GM04503 (cell line): Measurements from ENCODE around the gene DRGX.

Experiments used
- DNase-seq: peaks from one replicate; pipeline ENCODE4 v3.0.0-alpha.2; 2012; ENCODE audit warnings: low read depth

The DRGX gene

DNA sequence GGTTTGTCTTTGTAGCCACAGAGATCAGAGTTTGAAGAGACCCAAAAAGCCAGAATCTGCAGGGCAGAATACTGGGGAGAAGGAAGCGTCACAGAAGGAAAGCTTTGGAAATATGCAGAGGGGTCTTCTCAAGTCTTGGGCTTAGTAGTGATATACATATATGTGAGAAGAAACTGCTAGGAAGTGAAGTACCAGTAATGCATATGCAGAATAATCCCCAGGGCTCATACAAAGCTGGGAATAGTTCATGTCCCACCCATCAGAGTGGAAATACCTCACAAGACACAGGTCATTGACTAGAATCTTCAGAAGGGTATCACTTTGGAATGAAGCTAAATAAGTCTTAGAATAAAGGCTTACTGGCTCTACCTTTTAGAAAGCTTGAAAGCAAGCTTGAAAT, 57.3 kb downstream of the DRGX start:
- no peak for DNase-seq

DNA sequence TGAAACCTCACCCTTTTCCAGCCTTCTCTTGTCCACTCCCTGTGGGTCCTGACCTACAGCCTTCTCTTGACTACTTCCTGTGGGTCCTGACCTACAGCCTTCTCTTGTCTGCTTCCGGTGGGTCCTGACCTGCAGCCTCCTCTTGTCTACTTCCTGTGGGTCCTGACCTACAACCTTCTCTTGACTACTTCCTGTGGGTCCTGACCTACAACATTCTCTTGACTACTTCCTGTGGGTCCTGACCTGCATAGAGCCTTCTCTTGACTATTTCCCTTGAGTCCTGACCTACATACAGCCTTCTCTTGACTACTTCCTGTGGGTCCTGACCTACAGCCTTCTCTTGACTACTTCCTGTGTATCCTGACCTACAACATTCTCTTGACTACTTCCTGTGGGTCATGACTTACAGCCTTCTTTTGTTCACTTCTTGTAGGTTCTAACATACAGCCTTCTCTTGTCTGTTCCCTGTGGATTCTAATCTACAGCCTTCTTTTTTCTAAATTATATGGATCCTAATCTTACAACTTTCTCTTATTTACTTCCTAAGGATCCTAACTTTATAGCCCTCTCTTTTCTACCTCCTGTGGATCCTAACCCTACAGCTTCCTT, 60.4 kb downstream of the DRGX start:
- no peak for DNase-seq

DNA sequence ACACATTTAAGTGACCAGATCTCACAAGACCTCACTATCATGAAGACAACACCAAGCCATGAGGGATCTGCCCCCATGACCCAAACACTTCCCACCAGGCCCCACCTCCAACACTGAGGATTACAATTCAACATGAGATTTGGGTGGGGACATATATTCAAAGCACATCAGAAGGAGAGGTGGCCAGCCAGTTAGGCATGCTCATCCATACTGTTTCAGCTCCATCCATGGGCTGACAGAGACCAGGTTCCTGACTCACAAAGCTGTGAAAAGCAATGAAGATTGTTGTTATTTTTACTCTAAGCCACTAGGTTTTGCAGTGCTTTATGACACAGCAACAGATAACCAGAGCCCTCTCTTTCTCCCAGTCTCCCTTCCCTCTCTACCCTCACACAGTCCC, 60.9 kb downstream of the DRGX start:
- no peak for DNase-seq

DNA sequence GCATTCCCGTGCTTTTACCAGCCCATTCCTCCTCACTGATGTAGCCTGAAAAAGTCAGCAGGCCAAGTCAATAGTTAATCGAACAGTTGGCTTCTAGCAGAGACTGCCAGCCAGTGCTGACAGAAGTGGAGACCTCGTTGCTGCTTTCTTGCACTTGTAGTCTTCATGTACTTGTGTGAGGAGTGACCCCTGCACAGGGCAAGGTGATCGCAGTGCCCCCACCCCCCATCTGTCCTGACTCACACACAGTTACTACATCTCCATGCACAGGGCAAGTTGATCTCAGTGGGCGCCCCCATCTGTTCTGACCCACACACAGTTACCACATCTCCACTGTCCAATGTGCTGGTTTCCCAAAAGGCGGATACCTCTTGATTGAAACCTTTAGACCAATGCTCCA, 62.7 kb downstream of the DRGX start:
- DNase-seq: no peak

DNA sequence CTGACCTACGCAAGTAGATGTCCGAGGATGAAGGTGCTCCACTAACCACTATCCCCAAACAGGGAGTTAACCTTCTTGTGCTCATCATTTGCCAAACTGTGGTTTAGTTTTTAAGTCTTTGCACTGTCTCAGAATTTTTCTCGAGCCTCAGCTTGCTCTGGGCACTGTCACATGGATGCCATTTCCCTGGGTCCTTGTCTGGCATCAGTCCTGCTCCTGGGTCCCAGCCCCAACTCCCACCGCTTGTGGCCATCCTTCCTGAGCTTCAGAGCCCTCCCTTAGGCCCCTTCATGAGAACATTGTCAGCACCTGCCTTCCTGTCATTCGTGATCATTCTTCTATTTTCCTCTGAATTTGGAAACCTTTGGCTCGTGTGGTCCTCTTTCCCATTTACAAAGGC, 63.1 kb downstream of the DRGX start:
- no peak for DNase-seq

DNA sequence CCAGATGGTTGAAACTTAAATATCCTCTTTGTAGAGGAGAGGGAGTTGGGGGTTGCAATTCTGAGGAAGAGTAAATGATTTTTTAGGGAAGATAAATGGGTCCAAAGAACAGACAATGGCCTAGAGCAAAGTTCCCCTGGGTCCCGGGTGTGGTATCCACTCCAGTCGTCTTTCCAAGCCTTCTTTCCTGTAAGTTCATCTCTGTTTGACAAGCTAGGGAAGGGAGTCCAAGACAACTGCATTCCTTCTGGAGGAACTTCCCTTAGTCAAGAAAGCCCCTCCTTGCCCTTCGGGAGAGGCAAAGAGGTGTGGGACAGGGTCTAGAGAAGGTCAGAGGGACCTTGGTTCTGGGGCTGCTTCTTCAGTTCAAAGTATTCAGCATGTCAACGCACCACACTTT, 63.6 kb downstream of the DRGX start:
- no peak for DNase-seq

DNA sequence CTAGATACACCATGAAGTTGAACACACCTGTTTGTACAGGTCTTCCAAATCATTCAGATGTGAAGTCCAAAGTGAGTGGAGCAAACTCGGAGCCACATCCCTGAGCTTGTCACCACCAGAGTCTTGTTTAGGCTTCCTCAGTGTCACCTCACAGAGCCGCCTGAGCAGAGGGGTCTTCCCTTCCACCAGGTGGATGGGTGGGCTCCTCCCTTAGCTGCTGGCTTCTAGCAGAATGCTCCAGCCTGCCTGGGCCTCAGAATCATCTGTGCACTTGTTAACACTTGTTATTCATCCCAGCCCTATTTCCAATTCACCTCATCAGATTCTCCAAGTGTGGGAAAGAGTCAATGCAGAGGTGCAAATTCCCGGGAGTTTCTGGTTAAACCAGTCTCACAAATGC, 64.5 kb downstream of the DRGX start:
- DNase-seq: no peak

DNA sequence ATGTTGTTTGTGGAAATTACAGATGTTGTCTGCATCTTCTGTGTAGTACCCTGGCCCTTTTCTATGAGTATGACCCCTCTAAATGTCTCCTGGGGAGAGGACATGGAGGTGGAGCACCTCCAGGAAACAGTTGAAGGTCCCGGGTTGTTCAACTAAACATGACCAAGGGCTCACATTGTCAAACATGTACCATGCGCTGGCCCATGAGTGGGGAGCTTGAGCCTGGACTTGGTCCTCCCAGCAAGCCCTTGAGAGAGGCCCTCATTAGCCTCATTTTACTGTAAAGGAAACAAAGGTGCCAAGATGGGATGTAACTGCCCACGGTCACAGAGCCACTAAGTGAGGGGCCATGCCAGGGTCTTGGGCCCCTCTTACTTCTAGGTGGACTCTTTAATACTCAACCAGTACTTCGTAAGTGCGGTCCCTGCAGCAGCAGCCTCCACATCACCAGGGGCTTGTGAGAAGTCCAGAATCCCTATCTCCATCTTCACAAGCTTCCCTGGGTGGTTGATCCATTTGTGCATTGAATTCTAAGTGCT, 65.7 kb downstream of the DRGX start:
- DNase-seq: no peak

DNA sequence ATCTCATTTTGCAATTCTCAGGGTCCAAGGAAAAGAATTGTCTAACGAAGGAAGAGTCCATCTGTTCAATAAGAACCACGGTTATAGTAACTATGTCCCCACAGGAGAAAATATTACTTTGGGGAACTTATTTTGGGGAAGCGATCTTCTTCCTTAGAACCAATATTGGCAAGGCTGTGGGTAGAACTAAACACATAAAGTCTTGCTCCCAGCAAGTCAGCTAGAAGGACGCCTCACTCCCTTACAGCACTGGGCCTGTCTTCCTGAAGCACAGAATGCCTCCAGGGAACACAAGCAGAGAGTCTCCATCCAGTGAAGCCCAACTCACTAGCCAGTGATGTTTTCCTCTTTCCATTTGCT, 66.8 kb downstream of the DRGX start:
- DNase-seq: no peak

DNA sequence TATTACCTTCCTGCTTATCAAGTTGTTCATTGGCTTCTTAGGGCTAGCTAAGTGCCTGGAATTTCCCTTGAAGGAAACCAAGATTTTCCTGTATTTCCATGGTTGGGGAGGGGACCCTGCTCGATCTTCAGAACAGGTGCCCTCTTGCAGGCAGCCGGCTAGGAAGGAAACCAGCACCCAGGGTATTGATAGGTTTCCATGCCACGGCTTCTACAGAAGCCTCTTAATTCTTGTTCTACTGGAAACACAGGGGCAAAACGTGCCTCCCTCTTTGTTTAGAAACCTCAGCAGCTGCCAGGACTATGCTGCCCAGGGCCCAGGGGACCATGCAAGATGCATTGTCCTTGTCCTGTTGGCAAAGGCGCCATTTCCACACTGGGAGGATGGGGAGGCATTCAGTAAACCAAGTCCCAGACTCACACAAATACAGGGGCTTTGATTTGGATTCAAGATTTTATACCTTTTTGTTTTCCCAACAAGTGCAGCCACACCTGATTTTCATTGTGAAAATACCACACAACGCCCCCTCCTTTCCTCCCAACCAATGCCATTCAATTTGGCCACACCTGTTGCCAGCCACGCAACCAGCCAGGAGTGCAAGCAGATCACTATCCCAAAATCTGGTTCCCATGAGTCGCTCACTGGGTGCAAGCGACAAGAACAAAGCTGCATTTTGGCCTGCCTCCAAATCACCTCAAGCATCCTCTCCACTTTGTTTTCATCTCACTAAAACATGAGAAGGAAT, 67.3 kb downstream of the DRGX start:
- DNase-seq: no peak

DNA sequence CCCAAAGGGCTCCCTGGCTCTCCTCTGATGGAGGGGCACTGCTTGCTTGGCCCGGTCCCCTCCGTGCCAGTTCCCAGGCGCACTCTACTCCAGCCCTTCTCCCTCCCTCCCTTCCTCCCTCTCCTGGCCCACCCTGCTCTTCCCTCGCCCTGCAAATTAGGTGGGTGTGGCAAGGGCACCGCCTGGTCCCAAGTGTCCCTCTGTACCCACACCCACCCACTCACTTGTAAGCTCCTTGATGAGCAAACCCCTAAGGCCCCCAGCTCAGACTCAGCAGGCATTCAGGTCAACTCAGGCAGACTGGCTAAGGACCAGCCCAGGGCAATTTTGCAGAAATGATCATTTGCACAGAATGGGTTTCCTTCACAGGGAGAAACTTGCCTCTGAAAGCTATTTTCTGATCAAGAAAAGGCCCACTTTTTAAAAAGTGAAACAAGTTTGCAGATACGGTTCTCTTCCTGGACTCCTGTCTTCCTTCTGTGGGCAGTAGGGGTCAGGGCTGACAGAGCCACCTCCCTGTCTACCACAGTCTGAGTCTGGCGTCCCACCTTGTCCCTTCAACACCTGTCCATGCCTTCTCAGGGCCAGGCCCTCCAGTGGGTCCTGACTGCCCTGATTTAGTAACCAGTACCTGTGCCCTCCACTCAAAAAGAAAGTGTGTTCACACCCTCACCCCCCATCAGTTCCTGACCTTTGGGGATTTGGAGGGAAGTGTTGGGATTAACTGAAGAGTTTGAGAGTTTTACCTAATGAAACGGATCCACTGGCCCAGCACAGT, 68.7 kb downstream of the DRGX start:
- DNase-seq: no peak

DNA sequence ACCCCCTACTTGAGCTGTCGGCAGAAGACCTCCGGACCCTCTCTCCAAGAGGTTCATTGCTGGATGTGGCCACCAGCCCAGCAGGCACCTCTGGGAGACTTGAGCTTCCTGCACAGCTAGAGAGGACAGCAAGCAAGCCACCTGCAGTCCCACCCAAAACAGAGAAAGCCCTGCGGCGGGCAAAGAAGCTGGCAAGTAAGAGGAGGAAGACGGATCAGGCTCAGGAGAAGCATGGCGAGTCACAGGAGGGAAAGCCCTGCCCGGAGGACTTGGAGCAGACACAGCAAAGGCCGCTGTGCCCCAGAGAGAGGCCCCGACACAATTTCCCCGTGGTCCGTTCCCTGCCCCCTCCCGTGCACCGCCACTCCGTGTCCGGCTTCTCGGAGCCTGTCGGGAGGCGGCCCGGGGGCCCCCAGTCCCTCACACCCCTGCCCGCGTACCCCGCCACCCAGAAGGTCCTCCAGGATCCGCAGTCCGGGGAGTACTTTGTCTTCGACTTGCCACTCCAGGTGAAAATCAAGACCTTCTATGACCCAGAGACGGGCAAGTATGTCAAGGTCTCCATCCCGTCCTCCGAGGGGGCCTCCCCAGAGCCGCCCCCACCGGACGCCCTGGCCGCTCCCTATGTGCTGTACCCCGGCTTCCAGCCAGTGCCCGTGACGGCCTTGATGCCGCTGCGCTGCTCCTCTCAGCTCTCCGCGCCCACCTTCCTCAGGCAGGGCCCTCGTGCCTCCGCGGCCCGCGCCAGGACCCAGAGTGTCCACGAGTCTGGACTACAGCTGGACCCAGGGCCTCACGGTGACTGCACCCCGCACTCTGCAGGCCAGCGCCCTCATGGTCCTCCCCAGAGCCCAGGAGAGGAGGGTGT, 69.7 kb downstream of the DRGX start:
- DNase-seq: no peak

DNA sequence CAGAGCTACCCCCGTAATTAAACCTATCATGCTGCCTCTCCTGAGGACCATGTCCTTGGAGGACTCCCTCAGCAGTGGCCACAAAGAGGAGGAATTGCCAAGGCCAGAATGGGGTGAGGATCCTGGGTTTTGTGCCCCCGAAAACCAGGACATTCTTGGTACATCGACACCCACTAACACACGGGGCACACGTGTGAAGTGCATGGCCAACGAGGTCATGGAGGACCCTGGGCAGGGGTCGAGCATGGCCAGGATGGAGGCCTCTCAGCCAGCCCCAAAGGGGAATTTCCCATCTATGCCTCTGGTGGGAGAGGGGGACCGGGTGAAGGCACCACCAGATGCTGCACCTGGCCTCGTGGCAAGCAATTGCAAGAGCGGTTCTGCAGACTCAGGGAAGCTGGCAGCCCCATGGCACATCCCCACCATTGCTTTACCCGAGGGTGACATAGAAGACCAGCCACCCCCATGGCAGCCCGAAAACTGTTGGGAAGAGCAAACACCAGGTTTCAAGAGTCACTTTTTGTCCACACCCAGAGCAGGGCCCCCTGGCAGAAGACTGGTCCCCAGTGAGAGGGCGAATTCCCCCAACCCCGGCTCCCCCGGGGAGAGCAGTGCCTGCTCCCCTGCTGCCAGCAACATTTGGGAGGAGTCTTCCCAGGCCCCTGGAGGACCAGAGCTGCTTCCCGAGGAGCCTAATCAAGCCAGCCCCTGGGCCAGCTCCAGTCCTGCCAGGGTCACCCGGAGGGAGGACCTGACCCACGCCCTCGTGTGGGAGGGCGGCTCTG, 70.6 kb downstream of the DRGX start:
- no peak for DNase-seq

DNA sequence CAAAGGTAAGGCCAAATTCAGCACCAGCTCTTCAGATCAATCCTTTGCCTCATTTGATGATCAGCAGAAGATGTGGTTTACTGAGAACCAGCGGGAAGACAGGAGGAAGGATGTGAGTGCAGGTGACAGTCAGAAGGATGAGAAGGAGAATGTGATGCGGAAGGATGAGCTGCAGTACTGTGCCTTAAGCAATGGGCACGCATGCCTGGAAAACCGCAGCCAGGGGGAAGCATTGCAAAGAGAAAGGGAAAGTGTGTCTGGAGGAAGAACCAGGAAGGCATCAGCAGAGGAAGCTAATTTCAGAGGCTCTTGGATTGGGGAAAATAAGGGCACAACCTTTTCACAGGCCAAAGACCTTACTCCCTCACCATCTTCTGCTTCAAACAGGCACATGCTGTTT, 71.2 kb downstream of the DRGX start:
- DNase-seq: no peak

DNA sequence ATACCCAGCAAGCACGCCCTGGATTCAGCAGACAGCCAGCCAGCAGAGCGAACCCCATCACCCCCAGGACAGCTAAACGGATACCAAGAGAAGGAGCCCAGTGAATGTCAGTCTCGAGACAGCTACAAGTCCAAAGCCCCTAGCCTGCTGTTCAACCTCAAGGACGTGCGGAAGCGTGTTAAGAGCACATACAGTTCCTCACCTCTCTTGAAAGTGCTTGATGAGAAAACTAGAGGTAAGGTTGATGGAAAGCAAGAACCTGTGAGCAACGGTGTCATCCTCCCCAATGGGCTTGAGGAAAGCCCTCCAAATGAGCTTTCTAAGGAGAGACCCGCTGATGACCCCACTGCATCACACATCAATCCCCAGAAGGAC, 72.0 kb downstream of the DRGX start:
- no peak for DNase-seq

DNA sequence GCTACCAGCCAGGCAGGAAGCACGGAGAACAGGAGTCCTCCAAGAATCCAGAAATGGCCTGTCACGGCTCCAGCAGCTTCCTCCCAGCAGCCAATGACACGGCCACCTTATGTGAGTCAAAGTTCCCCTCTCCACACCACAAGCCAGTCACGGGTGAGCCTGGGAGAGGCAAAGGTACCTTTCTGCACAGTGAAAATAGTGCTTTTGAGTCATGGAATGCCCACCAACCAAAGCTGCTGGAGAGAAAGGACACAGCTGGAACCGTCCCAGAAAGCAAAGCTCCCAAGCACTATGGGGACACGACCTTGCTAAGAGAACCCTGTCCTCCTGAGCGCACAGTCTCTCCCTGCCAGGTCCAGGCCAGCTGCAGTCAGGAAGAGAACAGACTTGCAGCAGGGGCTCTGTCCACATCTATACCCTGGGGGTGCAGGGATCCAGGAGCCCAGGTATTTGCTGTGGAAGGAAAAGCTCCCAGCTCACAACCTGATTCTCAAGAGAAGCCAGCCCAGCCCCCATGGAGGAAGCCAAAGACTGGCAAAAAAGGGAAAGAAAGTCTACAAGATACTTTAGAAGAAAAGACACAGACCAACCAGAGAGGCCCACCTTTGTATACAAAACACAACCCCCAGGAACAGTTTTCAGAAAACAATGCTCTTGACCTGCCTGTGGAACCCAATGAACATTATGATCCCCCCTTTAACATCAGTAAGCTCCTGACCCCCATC, 72.6 kb downstream of the DRGX start:
- DNase-seq: no peak

DNA sequence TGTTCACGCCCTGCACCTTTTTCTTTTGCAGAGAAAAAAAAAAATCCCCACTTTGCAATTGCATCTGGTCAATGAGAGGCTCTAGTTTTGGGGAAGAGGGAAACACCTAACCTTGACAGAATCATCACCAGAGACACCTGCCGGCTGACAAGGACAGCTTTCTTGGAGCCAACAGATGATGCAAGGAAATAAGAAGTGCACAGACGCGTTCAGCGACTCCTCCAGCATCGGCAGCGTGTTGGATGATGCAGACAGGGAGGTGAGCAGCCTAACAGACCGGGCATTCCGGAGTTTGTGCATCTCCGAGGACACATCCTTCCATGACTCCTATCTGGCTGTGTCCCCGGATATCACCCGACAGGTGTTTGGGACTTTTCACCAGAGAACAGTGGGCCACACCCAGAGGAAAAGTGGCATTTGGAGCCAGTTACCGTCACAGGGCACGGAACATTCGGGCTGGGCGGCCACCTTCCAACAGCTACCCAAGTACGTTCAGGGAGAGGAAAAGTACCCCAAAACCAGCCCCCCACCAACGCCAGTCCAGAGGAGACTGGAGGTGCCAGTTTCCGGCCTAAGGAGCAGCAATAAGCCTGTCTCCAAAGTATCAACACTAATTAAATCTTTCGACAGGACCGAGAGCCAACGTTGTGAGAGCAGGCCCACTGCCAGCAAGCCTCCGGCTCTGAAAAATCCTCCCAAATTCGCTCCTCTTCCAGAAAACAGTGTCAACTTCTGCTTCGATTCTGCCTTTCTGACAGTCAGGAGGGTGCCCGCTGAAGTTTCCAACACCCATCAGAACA, 73.3 kb downstream of the DRGX start:
- DNase-seq: no peak

DNA sequence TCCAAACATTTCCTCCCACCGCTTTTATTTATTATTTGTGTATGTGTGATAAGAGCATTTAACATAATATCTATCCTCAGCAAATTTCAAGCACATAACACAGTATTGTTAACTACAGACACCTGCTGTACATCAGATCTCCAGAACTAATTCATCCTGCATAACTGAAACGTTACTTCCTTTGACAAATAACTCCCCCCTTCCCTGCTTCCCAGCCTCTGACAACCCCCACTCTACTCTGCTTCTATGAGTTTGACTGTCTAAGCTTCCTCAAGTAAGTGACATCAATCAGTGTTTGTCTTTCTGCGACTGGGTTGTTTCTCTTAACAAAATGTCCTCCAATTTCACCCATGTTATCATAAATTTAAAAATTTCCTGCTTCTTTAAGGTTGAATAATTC, 74.9 kb downstream of the DRGX start:
- DNase-seq: no peak

DNA sequence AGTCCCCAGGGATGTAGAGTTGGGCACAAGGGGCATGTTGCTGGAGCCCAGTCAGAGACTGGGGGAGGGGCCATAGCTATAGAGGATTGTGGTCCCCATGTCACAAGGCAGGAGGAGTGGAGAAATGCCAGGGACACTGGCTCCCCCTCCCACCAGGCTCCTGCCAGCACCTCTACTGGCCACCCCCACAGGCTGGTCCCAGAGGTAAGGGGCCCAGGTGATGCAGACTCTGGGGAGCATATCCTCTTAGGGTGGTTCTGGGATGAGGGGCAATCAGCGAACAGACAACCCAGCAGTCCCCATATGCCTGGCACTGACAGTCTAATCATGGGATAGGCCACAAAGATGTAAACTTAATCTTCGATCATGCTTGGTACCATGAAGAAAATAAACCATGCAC, 75.7 kb downstream of the DRGX start:
- no peak for DNase-seq

DNA sequence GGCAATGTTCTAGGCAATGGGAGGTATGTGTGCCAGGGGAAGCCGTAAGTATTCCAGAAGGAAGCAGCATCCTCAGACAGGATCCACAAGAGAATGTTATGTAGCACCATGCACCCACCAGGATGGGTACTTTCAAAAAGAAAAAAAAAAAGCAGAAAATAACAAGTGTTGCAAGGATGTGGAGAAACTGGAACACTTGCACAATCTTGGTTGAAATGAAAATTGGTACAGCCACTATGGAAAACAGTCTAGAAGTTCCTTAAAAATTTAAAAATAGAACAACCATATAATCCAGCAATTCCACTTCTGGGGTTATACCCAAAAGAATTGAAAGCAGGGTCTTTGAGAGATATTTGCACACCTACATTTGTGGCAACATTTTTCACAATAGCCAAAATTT, 76.7 kb downstream of the DRGX start:
- DNase-seq: no peak
